ENCODE data around the gene ZNF282.
"Not testable (repeated sequence)": the region's sequence is repeated elsewhere in the genome, so short reads cannot be mapped to it uniquely, and the experiment has no call there.

Gene ZNF282

DNA sequence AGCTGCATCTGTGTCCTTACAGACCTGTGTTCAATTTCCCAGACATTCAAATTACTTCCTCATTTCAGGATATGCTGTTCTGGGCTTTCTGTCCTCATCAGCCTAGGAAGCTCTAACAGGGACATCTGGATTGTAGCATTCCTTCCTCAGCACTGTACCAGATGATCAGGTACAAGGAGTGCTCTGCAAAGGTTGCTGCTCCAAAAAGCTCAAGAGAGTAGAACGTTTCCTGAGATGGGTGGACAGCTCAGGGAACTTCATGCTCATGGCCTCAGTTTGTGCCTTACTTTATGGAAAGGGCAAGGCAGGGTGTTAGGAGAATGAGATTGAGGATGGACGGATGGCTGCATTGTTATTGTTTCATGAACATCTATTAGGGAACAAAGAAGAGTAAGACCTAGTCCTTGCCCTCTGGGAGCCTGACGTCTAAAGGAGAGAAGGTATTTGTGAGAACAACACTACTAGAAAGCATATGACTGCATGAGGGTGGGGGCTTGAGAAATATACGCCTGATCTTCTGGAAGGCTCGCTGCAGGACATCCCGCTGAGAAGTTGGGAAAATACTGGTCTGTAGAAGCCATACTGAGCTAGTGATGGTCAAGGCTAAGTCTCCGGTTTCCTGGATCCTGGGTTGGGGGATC is 33.6 kb downstream of the ZNF282 start:
- Histone ChIP-seq H3K9ac (ENCODE audit: low read length) (no peak overlapping the region), H3K27ac (ENCODE audit: low read length) (no peak overlapping the region), H3K36me3 (replicated peaks; ENCODE audit: low read depth, low read length) (peaks cover 13% of the 10 kb centered on the region), H3K4me2 (ENCODE audit: low read length) (no peak overlapping the region), H3K4me1 (ENCODE audit: low read length) (no peaks in the 10 kb centered on the region), H3K27me3 (ENCODE audit: low read depth, low read length) (no peaks in the 10 kb centered on the region), H3K9me3 (ENCODE audit: insufficient read depth, low read length) (no peaks in the 10 kb centered on the region), H3K4me3 (ENCODE audit: low read length) (no peak overlapping the region), H3K79me2 (ENCODE audit: low read length) (no peaks in the 10 kb centered on the region), H4K20me1 (ENCODE audit: insufficient read depth, low read length) (no peaks in the 10 kb centered on the region), H2AFZ (ENCODE audit: low read depth, low read length) (no peak overlapping the region)
- no peak for TF ChIP-seq EZH2phosphoT487 (IDR thresholded peaks at IDR 0.05; ENCODE audit: low read depth)
- TF ChIP-seq, protein P1, sequence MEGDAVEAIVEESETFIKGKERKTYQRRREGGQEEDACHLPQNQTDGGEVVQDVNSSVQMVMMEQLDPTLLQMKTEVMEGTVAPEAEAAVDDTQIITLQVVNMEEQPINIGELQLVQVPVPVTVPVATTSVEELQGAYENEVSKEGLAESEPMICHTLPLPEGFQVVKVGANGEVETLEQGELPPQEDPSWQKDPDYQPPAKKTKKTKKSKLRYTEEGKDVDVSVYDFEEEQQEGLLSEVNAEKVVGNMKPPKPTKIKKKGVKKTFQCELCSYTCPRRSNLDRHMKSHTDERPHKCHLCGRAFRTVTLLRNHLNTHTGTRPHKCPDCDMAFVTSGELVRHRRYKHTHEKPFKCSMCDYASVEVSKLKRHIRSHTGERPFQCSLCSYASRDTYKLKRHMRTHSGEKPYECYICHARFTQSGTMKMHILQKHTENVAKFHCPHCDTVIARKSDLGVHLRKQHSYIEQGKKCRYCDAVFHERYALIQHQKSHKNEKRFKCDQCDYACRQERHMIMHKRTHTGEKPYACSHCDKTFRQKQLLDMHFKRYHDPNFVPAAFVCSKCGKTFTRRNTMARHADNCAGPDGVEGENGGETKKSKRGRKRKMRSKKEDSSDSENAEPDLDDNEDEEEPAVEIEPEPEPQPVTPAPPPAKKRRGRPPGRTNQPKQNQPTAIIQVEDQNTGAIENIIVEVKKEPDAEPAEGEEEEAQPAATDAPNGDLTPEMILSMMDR (IDR thresholded peaks at IDR 0.05; ENCODE audit: low read depth, low read length) = no peak

- peaks cover 13% of the 10 kb centered on the region for H3K36me3 ChIP-seq (replicated peaks; ENCODE audit: low read depth, low read length)
- no peak overlapping the region for H3K4me2 ChIP-seq (ENCODE audit: low read length)
- no peaks in the 10 kb centered on the region for H3K4me1 ChIP-seq (ENCODE audit: low read length)
- no peak overlapping the region for H3K27ac ChIP-seq (ENCODE audit: low read length)
- TF ChIP-seq, protein P1 (IDR thresholded peaks at IDR 0.05; ENCODE audit: low read depth, low read length) = no peak
- no peak for TF ChIP-seq EZH2phosphoT487 (IDR thresholded peaks at IDR 0.05; ENCODE audit: low read depth)
- H2AFZ ChIP-seq (ENCODE audit: low read depth, low read length) = no peak overlapping the region
- no peaks in the 10 kb centered on the region for H3K27me3 ChIP-seq (ENCODE audit: low read depth, low read length)
- H3K9ac ChIP-seq (ENCODE audit: low read length) = no peak overlapping the region
- H4K20me1 ChIP-seq (ENCODE audit: insufficient read depth, low read length) = no peaks in the 10 kb centered on the region
- no peaks in the 10 kb centered on the region for H3K9me3 ChIP-seq (ENCODE audit: insufficient read depth, low read length)
- no peaks in the 10 kb centered on the region for H3K79me2 ChIP-seq (ENCODE audit: low read length)
- H3K4me3 ChIP-seq (ENCODE audit: low read length) = no peak overlapping the region
Measured at GRCh38 chr7:149229526-149229925, 34.2 kb downstream of the ZNF282 start.

DNA sequence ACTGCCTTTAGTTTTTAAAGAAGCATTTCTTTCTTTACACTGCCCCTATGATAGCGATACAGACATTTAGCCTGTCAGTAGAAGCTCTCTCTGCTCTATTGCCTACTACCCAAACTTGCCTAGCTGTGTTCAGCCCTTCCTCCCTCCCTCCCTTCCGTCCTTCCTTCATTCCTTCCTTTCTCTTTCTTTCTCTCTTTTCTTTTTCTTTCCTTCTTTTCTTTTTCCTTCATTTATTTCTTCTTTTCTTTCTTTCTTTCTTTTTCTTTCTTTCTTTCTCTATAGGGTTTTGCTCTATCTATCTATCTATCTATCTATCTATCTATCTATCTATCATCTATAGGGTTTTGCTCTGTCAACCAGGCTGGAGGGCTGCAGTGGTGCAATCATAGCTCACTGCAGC is 37.0 kb downstream of the ZNF282 start:
- peaks cover 3% of the 10 kb centered on the region; the same call in 1 of the 2 replicates for H3K27me3 ChIP-seq (ENCODE audit: low read depth, low read length)
- TF ChIP-seq EZH2phosphoT487 (IDR thresholded peaks at IDR 0.05; ENCODE audit: low read depth) = no peak
- TF ChIP-seq, protein P1 (IDR thresholded peaks at IDR 0.05; ENCODE audit: low read depth, low read length) = no peak
- no peak overlapping the region for H3K4me2 ChIP-seq (ENCODE audit: low read length)
- no peaks in the 10 kb centered on the region for H3K4me1 ChIP-seq (ENCODE audit: low read length)
- H3K36me3 ChIP-seq (replicated peaks; ENCODE audit: low read depth, low read length) = no peaks in the 10 kb centered on the region
- H3K4me3 ChIP-seq (ENCODE audit: low read length) = no peak overlapping the region
- H4K20me1 ChIP-seq (ENCODE audit: insufficient read depth, low read length) = no peaks in the 10 kb centered on the region
- no peaks in the 10 kb centered on the region for H3K79me2 ChIP-seq (ENCODE audit: low read length)
- H3K9me3 ChIP-seq (ENCODE audit: insufficient read depth, low read length) = no peaks in the 10 kb centered on the region
- H3K27ac ChIP-seq (ENCODE audit: low read length) = no peak overlapping the region
- no peak overlapping the region for H3K9ac ChIP-seq (ENCODE audit: low read length)
- H2AFZ ChIP-seq (ENCODE audit: low read depth, low read length) = no peak overlapping the region

DNA sequence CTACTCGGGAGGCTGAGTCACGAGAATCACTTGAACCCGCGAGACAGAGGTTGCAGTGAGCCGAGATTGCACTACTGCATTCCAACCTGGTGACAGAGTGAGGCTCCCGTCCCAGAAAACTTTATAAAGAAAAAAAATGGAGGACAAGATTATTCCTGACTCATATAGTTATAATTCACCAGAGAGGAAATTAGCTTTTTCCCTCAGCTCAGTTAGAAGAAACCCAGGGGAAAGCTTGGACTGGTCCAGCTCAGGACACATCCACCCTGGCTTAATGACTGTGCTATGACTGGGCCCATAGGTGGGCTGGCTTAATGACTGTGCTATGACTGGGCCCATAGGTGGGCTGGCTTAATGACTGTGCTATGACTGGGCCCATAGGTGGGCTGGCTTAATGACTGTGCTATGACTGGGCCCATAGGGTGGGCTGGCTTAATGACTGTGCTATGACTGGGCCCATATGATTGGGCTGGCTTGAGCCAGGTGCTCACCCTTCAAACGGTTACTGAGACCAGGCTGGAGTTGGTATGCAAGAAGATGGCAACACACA is 38.4 kb downstream of the ZNF282 start:
- H3K36me3 ChIP-seq (replicated peaks; ENCODE audit: low read depth, low read length); H3K9me3 ChIP-seq (ENCODE audit: insufficient read depth, low read length); H3K4me2 ChIP-seq (ENCODE audit: low read length); H3K4me3 ChIP-seq (ENCODE audit: low read length); H3K4me1 ChIP-seq (ENCODE audit: low read length); H3K9ac ChIP-seq (ENCODE audit: low read length); H4K20me1 ChIP-seq (ENCODE audit: insufficient read depth, low read length); H2AFZ ChIP-seq (ENCODE audit: low read depth, low read length); H3K79me2 ChIP-seq (ENCODE audit: low read length); H3K27ac ChIP-seq (ENCODE audit: low read length): not testable (repeated sequence)
- peaks cover 10% of the 10 kb centered on the region; the same call in 1 of the 2 replicates for H3K27me3 ChIP-seq (ENCODE audit: low read depth, low read length)

Data from OCI-LY3 (cell line).